ENCODE results near the gene CHST11.

Gene CHST11

GRCh38 chr12:104689635-104690034 is 232.9 kb downstream of the CHST11 start:
- TF ChIP-seq, protein P1, sequence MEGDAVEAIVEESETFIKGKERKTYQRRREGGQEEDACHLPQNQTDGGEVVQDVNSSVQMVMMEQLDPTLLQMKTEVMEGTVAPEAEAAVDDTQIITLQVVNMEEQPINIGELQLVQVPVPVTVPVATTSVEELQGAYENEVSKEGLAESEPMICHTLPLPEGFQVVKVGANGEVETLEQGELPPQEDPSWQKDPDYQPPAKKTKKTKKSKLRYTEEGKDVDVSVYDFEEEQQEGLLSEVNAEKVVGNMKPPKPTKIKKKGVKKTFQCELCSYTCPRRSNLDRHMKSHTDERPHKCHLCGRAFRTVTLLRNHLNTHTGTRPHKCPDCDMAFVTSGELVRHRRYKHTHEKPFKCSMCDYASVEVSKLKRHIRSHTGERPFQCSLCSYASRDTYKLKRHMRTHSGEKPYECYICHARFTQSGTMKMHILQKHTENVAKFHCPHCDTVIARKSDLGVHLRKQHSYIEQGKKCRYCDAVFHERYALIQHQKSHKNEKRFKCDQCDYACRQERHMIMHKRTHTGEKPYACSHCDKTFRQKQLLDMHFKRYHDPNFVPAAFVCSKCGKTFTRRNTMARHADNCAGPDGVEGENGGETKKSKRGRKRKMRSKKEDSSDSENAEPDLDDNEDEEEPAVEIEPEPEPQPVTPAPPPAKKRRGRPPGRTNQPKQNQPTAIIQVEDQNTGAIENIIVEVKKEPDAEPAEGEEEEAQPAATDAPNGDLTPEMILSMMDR (IDR thresholded peaks at IDR 0.05) = no peak

DNA sequence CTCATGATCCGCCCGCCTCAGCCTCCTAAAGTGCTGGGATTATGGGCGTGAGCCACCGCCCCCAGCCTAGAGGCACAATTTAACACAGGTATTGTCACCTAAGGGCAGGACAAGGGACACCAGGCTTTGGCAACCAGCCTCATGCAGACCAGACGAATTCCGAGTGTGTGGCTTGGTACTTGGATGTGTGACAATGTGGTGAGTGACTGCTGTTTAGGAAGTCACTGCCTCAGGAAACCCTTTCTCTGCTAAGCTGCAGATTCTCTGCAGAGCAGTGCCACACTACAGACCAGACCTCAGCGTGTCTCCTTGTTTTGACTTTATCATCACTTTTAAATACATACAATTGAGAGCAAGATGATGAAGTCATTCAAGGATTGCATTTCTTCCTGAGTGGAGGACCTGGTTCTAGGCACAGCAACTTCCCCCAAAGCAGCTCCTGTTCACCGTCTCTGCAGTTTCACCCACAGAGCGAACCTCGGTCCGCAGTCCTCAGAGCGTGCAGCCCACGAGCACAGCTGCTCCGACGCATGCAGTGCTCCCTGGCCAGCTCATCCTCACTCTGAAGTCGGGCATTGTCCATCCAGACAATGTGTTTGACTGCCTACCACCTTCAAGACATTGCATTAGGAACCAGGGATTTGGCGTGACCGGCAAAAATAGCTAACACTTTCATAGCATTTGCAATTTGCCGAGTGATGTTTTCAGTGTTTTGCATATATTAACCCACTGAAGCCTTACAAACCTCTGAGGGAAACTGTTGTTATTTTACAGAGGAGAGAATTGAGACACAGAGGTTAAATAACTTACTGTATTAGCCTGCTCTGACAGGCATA is 235.2 kb downstream of the CHST11 start:
- TF ChIP-seq, protein P1 (IDR thresholded peaks at IDR 0.05) = no peak

- TF ChIP-seq, protein P1 (IDR thresholded peaks at IDR 0.05) = no peak
Measured at GRCh38 chr12:104692557-104693218, 235.9 kb downstream of the CHST11 start.

- TF ChIP-seq, protein P1 (IDR thresholded peaks at IDR 0.05) = no peak
Measured at GRCh38 chr12:104693493-104693892, 236.7 kb downstream of the CHST11 start.

GRCh38 chr12:104694161-104694560 is 237.4 kb downstream of the CHST11 start:
- TF ChIP-seq, protein P1 (IDR thresholded peaks at IDR 0.05) = no peak

DNA sequence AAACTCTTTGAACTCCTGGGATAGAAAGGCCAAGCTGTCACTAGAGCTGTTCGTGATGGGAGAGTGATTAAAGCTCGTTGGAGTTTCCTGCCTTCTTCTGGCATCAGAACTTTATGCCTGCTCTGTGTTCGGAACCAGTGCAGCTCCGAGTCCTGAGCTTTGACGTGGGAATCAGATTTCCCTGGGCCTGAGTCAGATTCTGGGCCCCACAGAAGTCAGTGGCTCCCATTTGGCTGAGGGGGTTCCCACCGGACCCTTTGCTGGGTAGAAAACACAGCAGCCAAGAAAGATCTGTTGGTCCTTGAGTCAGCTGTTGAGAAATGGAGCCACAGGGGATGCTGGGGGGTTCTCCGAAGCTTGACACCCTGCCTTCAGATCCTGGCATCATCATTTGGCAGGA is 238.0 kb downstream of the CHST11 start:
- TF ChIP-seq, protein P1 (IDR thresholded peaks at IDR 0.05) = no peak

GRCh38 chr12:104695453-104696148 is 238.9 kb downstream of the CHST11 start:
- TF ChIP-seq, protein P1 (IDR thresholded peaks at IDR 0.05) = no peak
